Stimulated activated naive CD8-positive, alpha-beta T cell treated with anti-CD3 and anti-CD28 coated beads, Interleukin-15, Interleukin-2, amounts not matched to agents 100 U/mL and 50 U/mL, for 24 hours (primary cell): ENCODE data around the gene ZDHHC14.
A peak's percentile ranks its signal among the peaks of the same experiment; 100 is the strongest.

Source experiments
- ATAC-seq: fragments of 150-1000 bp; cut with Tn5 transposase; one replicate; pipeline ENCODE4 v1.10.0; 2021
- DNase-seq: peaks from one replicate; pipeline ENCODE4 v3.0.0; 2021

ZDHHC14 gene

GRCh38 chr6:157647261-157647915 lies 266.4 kb downstream of the ZDHHC14 start:
- ATAC-seq (peak; percentile 45), DNase-seq (no peak)

GRCh38 chr6:157648561-157648960 lies 267.6 kb downstream of the ZDHHC14 start:
- ATAC-seq (no peak), DNase-seq (no peak)

DNA sequence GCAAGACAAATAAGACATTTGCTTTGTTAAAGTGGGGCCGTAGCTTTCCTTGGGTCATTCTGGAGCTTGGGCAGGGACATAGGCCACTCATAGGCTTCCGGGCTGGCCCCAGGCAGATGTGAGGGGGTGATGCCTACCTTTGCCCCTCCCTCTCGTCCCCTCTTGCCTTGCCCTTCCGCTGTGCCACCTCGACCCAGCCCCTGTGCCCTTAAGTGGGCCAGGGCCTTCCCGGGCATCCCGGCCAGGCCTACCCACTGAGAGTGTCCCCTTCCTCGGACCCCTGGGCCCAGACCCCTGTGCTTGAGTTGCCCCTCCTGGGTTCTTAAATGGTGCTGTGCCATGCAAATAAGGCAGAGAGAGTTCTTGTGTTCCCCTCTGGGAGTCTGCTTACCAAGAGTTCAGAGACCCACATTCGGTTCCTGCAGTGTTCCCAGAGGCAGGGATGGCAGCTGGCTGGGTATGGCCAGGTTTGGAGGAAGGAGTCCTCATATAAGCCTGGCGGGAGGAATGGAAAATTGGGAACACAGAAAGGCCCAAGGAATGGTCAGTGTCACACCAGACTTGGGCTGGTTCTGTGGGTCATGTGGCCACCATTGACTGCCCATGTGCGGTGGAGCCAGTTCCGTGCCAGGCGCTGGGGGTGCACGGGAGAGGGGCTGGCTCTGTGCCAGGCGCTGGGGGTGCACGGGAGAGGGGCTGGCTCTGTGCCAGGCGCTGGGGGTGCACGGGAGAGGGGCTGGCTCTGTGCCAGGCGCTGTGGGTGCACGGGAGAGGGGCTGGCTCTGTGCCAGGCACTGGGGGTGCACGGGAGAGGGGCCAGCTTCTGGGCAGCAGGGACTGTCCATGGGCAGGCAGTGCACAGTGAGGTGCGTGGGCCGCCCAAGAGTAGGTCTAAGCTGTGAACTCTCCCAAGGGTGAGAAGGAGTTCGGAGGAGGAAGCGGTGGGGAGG lies 268.6 kb downstream of the ZDHHC14 start:
- DNase-seq, result no peak
- ATAC-seq, result no peak

- DNase-seq (no peak), ATAC-seq (no peak)
These were observed 269.3 kb downstream of the ZDHHC14 start for GRCh38 chr6:157650261-157650640.

GRCh38 chr6:157650801-157651200 lies 269.8 kb downstream of the ZDHHC14 start:
- ATAC-seq (no peak), DNase-seq (no peak)

DNA sequence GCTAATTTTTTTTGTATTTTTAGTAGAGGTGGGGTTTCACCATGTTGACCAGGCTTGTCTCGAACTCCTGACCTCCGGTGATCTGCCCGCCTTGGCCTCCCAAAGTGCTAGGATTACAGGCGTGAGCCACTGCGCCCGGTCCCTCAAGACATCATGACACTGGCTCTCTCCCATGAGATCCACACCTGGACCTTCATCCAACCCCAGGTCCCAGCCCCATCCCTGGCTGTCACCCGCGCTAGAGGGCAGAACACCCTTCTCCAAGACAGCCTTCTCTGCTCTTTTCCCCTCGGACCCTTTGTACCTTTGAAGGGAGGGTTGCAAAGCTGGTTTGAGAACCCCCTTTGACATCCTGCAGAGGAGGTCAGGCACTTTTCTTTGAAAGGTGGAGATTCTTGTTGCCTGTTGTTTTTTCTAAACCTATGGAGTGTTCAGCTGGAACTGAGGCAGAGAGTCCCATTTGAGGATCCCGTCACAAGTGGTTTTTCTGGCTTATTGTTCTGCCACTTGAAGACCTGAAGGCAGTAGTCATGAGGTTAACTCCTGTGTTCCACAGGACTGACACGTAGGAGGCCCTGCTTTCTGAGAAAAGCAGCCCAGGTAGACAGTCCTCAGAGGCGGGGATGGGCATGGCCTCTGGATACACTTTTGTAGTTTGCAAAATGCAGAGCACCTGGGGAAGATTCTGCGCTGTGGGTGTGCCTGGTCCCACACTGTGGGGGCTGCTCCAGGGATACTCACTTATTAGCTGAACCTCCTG lies 270.9 kb downstream of the ZDHHC14 start:
- ATAC-seq, result no peak
- no peak for DNase-seq

GRCh38 chr6:157652601-157653363 lies 271.8 kb downstream of the ZDHHC14 start:
- ATAC-seq (no peak), DNase-seq (no peak)

GRCh38 chr6:157653521-157653920 lies 272.5 kb downstream of the ZDHHC14 start:
- DNase-seq (no peak), ATAC-seq (no peak)

DNA sequence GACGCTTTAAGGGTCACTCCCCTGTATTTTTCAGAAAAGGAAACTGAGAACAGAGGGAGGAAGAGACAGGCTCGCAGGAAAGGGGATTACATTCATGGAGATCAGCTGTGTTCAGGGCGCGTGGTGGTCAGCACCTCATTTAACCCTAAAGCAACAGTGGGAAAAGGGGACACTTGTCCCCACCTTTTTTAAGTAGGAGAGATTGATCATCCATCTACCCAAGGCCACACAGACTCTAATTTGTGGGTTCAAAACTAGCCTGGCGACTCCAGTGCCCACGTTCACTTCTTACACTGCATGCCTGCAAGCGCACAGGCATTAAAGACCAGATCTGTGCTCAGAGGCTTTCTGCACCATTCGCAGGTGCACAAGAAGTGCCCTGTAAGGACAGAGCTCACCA lies 274.1 kb downstream of the ZDHHC14 start:
- ATAC-seq (no peak), DNase-seq (no peak)

- ATAC-seq, result no peak
- DNase-seq, result no peak
These were observed 275.5 kb downstream of the ZDHHC14 start for GRCh38 chr6:157656437-157656997.

- DNase-seq, result no peak
These were observed 276.8 kb downstream of the ZDHHC14 start for GRCh38 chr6:157657754-157658153.

GRCh38 chr6:157658301-157658700 lies 277.3 kb downstream of the ZDHHC14 start:
- DNase-seq, result no peak
- no peak for ATAC-seq

More at GRCh38 chr6:157657754-157658153, 276.8 kb downstream of the ZDHHC14 start:
- no peak for ATAC-seq

- DNase-seq, result no peak
- ATAC-seq, result no peak
These were observed 278.7 kb downstream of the ZDHHC14 start for GRCh38 chr6:157659536-157660271.

DNA sequence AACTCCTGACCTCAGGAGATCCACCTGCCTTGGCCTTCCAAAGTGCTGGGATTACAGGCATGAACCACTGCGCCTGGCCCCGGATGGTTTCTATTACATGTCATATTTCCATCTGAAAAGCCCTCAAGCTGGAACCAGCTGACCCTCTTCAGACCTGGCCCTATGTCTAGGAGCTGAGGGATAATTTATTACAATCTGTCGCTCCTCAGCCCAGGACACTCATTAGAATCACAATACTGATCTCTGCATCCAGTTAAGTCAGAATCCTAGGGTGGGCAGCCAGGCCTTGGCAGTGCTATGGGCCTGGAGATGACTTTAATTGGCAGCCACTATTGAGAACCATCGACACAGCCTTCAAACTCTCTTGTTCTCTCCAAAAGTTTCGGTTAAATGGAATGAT lies 279.4 kb downstream of the ZDHHC14 start:
- ATAC-seq (no peak), DNase-seq (no peak)

- no peak for DNase-seq
- ATAC-seq, result no peak
These were observed 280.7 kb downstream of the ZDHHC14 start for GRCh38 chr6:157661652-157662051.

- no peak for ATAC-seq
- DNase-seq, result no peak
These were observed 282.3 kb downstream of the ZDHHC14 start for GRCh38 chr6:157663261-157663660.

GRCh38 chr6:157665180-157665579 lies 284.2 kb downstream of the ZDHHC14 start:
- no peak for DNase-seq
- ATAC-seq, result no peak

DNA sequence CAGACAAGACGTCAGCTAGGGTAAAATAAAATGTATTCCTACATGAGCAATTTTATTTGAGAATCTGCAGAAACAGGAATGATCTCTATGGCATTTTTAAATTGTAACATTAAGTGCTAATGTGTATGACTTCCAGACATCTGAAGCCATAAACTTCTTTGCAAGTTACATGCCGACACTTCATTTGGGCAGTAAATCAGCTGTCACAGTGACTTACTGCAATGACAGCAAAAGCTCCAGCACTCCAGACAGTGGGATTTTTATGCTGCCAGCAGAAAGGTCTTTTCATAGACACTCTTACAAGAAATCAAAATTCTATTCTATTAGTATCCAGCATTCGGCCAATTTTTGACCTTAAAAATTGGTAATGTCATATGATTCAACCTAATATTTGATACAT lies 285.7 kb downstream of the ZDHHC14 start:
- ATAC-seq, result no peak
- DNase-seq, result no peak

DNA sequence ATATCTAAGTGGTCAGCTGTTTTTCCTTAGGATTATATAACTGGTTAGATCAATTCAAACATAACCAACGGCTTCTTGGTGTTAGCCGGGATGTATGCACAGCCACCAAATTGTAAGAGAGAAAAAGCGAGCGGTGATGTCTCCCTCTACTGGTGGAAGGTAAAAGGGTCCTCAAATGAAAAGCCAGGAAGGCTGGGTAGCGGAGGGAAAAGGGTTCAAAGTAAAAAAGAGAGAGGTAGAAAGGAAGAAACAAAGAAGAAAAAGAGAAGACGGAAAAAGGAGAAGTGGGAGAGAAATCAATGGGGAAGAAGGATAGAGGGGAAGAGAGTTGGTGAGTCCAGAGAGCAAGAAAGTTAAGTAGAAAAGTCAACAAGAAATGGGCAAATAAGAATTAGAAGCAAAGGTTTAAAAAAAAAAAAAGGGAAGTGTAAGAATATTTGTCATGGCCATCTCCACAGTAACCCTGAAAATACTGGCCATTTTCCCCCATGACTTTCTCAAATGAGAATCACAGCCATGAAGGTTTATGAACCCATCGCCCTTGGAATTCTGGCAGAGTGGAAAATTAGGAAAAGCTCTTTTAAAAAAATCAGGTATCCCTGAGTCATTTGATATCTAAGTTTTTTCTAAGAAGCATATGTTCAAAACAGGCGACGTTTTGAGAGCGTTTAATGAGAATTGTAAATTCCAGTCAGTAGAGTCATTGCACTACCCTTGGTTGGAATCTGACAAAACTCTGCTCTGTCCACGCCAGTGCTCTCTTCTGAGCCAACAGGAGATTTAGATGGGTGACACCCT lies 286.4 kb downstream of the ZDHHC14 start:
- peak; percentile 55 for ATAC-seq
- DNase-seq, result peak; percentile 58

DNA sequence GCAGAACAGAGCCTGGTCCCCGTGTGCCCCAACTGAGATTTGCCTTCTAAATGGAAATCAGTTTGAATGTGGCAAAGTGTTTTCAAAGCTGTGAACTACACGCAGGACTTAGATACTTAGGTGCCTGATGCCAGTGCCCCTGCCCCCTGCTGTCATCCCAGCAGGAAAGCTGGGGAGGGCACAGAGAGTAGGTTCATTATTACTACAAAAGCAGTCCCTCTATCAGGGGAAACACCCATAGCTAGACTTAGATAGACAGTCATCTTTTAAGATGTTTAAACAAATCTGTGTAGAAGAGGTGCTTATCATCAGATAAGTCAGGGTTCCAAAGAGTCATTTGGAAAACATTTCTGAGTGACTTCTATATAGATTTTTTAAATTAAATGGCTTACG lies 287.0 kb downstream of the ZDHHC14 start:
- DNase-seq, result peak; percentile 14
- ATAC-seq, result peak; percentile 60
